Fibroblast of mammary gland (primary cell): ENCODE results near the gene AP1G1.
"Not testable (repeated sequence)": the region's sequence is repeated elsewhere in the genome, so short reads cannot be mapped to it uniquely, and the experiment has no call there.

Experiments
- DNase-seq: peaks from one replicate; pipeline ENCODE4 v3.0.0-alpha.2; 2010; ENCODE audit warnings: low read depth
- H3K4me3 ChIP-seq: 2 replicates; pipeline ENCODE4 v1.5.1; 2011; ENCODE audit warnings: low read depth, mild to moderate bottlenecking, low read length, moderate library complexity; ENCODE audit not compliant: control insufficient read depth
- CTCF ChIP-seq: conservative IDR thresholded peaks from 2 replicates; pipeline ENCODE4 v1.5.1; 2011; ENCODE audit warnings: low read depth, low read length, inconsistent platforms; ENCODE audit not compliant: control insufficient read depth, insufficient read depth

AP1G1 gene

GRCh38 chr16:71811261-71811803, 2.7 kb upstream of the AP1G1 start:
- DNase-seq: no peak
- no peak for TF ChIP-seq CTCF
- H3K4me3 ChIP-seq: no peak overlapping the region

- not testable (repeated sequence) for DNase-seq, H3K4me3 ChIP-seq
These were observed 1.5 kb upstream of the AP1G1 start for GRCh38 chr16:71810155-71810530.

DNA sequence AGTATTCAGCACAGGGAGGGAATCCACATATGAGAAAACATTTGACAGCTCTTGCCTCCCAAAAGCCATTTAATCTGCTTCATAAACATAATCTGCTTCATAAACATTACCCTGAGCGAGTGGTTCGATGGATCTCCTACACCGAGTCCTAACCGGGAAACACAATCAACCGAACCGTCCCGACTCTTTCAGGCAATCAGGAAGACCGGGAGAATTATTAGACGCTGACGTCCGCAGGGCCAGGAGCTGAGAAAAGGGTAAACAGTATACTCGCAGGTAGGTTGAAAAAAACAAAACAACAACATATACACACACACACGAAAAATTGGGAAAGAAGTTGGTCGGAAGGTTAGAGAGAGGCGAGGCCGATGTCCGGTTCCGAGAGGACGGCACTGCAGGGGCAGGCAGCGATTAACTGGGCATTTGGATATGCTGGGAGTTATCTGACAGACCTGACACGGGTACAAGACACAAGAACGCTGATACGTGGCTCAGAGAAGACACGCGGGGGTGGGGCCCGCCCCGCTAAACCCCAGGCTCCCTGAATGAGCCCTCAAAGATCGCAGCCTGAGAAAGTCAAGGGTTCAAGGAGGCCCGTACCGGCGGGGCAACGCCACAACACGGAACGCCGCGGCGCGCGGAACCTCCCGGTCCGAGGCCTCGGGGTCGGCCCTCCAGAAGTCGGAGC, 585 bp downstream of the AP1G1 start:
- H3K4me3 ChIP-seq: peak overlapping the region; percentile 95
- peak; percentile 34 for DNase-seq
- no peak for TF ChIP-seq CTCF

DNA sequence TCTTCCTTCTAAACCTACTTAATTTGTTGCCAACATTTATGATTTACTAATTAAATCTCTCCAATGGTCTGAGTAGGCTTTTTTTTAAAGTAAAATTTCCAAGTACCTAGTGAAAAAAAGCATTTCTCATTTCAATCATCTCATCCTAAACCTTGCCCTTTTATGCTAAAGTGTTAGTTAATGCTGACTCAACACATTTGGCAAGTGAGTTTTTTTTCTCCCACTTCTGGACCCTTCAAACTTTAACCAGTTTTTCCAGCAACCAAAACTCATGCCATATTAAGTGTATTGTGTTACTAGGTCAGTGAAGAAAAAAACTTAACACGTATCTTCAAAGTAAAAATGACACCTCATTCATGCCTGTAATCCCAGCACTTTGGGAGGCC, 5.3 kb downstream of the AP1G1 start:
- no peak for DNase-seq
- H3K4me3 ChIP-seq: no peak overlapping the region
- no peak for TF ChIP-seq CTCF

DNA sequence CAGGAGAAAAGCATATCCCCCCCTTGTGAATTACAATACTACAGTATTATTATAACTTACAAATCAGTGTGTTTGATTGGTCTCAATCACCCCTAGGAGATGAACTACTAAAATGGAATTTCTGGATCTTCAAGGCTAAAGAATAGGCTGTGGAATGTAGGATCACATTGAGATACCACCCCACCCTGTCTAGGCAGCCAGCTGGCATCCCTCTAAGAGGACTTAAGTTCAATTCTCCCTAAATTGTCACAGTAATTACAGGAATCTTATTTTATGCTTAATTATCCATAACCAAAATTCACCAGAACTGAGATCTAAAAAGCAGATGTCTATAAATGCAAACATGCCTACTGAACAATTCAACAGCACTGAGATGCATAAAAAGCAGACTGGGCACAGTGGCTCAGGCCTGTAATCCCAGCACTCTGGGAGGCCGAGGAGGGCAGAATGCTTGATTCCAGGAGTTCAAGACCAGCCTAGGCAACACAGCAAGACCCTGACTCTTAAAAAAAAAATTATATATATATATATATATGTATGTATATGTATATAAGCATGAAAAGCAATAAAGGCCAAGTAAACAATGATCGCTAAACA, 12.0 kb downstream of the AP1G1 start:
- DNase-seq: no peak
- no peak for TF ChIP-seq CTCF
- H3K4me3 ChIP-seq: no peak overlapping the region

DNA sequence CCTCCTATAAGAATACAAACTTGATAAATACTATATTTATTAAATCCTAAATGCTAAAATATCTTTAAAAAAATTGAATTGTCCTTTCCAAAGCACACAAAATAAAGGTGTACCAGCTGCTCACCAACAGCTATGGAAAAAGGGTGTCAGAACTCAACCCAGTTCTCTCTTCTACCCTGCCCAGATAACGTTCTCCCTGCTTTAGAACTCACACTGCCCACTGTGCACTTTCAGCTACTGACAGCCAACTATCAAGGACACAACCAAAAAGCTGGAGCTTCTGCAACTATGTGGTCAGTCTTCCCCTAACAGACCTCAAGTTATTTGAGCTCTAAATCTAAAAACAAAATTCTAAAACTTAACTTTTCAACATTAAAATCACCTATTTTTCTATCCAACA, 13.7 kb downstream of the AP1G1 start:
- H3K4me3 ChIP-seq: no peak overlapping the region
- no peak for TF ChIP-seq CTCF
- no peak for DNase-seq

- no peak overlapping the region for H3K4me3 ChIP-seq
- no peak for DNase-seq
- no peak for TF ChIP-seq CTCF
These were observed 14.6 kb downstream of the AP1G1 start for GRCh38 chr16:71794018-71794417.
